ENCODE measurements around the gene NEURL4. TPM values are rescaled to one million over a fixed set of nuclear protein-coding genes. Genes with fewer than 3 reads are reported as not detected.

NEURL4 gene
- polyA plus RNA-seq, 2 of the 4 experiments (the other 2 are of a cell fraction) = 12.2 to 50.4 TPM

DNA sequence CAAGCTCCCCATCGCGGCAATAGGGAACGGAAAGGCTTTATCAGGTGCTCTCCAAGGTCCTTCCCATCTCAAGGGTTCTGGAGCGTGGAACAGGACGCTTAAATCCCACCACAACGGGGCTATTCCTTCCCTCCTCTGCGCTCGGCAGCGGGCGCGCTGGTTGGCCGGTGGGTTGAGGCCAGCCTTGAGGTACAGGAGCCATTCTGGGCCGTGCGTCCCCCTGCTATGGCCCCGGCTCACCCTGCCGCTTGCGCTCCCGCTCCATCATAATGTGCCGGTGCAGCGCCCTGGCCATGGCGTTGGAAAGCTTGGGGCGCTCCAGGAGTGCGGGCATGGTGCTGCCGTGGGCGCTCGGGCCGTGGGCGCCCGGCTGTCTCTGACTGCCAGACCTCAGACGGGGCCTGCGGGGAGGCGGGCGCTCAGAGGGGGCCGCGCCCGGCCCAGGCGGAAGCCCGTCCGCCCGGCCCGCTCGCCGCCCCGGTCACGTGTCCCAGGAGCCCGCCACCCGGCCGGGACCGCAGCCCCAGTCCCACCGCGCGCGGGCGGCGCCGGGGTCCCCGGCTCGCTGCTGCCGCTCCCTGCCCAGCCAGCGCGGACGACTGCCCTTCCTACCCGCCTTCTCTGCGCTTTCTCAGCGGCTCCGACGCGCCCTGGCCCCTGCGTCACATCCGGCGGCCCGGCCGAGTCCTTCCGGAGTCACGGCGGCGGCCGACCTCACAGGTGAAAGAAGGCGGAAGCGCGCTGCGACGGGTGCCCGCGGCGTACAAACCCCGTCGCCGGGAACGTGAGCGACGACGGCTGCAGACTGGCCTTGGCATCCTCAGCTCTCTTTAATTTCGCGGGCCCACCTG lies 14.2 kb downstream of the NEURL4 start, which contains the start of gene GPS2 (continued):
- TF ChIP-seq, protein P1, sequence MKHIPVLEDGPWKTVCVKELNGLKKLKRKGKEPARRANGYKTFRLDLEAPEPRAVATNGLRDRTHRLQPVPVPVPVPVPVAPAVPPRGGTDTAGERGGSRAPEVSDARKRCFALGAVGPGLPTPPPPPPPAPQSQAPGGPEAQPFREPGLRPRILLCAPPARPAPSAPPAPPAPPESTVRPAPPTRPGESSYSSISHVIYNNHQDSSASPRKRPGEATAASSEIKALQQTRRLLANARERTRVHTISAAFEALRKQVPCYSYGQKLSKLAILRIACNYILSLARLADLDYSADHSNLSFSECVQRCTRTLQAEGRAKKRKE (CRISPR knock-in tag; IDR thresholded peaks at IDR 0.05; ENCODE audit: low read depth) = peak; percentile 62; the same call in 1 of the 2 replicates
- TF ChIP-seq BHLHE40 (IDR thresholded peaks at IDR 0.05; ENCODE audit: low read depth, low read length) (peak; percentile 64; the same call in 1 of the 2 replicates), MYC (IDR thresholded peaks at IDR 0.05; ENCODE audit: borderline replicate concordance, low read length) (peak; percentile 59; the same call in 1 of the 2 replicates), HOXB13 (CRISPR knock-in tag; IDR thresholded peaks at IDR 0.05; ENCODE audit: low read depth) (no peak), RNF2 (IDR thresholded peaks at IDR 0.05; ENCODE audit: borderline replicate concordance, low read depth) (no peak), MAFK (IDR thresholded peaks at IDR 0.05; ENCODE audit: partially characterized antibody) (no peak), RCOR1 (IDR thresholded peaks at IDR 0.05; ENCODE audit: low read depth, low read length) (no peak), ELK1 (IDR thresholded peaks at IDR 0.05; ENCODE audit: low read depth, low read length) (no peak), POLR2AphosphoS2 (conservative IDR thresholded peaks at IDR 0.05; ENCODE audit: low read length) (peak; percentile 87; the same call in 1 of the 2 replicates), ZC3H11A (IDR thresholded peaks at IDR 0.05) (no peak), REST (IDR thresholded peaks at IDR 0.05) (peak; percentile 90), HOXB5 (CRISPR knock-in tag; IDR thresholded peaks at IDR 0.05) (peak; percentile 51; the same call in 1 of the 2 replicates), JUNB (IDR thresholded peaks at IDR 0.05) (no peak), MAX (IDR thresholded peaks at IDR 0.05) (peak; percentile 93), CHD4 (IDR thresholded peaks at IDR 0.05; ENCODE audit: borderline replicate concordance) (no peak), POLR2A (IDR thresholded peaks at IDR 0.05; ENCODE audit: low read length) (peak; percentile 82), KDM1A (IDR thresholded peaks at IDR 0.05; ENCODE audit: low read depth) (no peak), EHMT2 (IDR thresholded peaks at IDR 0.05; ENCODE audit: low read depth) (no peak), CBX8 (IDR thresholded peaks at IDR 0.05) (no peak), TP53 (CRISPR knock-in tag; IDR thresholded peaks at IDR 0.05) (peak; percentile 83; the same call in 1 of the 2 replicates), FOSB (CRISPR knock-in tag; IDR thresholded peaks at IDR 0.05) (peak; percentile 89), RFX5 (IDR thresholded peaks at IDR 0.05) (no peak), EP300 (IDR thresholded peaks at IDR 0.05) (peak in 1 of 2 experiments; percentile 6; a peak in 1 of 5 replicates), PHF8 (IDR thresholded peaks at IDR 0.05; ENCODE audit: borderline replicate concordance, low read depth) (peak; percentile 45; the same call in 1 of the 2 replicates), ESRRA (IDR thresholded peaks at IDR 0.05; ENCODE audit: borderline replicate concordance, low read length) (0 out of 2 replicates have a peak, but pooled peaks have one; percentile 31), SREBF2 (IDR thresholded peaks at IDR 0.05) (no peak), GATA3 (IDR thresholded peaks at IDR 0.05; ENCODE audit: borderline replicate concordance) (no peak; the same call in 1 of the 2 replicates), USF2 (IDR thresholded peaks at IDR 0.05) (no peak), JUN (IDR thresholded peaks at IDR 0.05) (peak; percentile 94 to 98), EHF (CRISPR knock-in tag; IDR thresholded peaks at IDR 0.05) (peak; percentile 58; the same call in 1 of the 2 replicates), RARB (CRISPR knock-in tag; IDR thresholded peaks at IDR 0.05) (0 out of 2 replicates have a peak, but pooled peaks have one; percentile 46), NPAS2 (CRISPR knock-in tag; IDR thresholded peaks at IDR 0.05; ENCODE audit: borderline replicate concordance) (peak; percentile 54; the same call in 1 of the 2 replicates), NR3C1 (IDR thresholded peaks at IDR 0.05) (no peak)
- TF ChIP-seq, protein P2, sequence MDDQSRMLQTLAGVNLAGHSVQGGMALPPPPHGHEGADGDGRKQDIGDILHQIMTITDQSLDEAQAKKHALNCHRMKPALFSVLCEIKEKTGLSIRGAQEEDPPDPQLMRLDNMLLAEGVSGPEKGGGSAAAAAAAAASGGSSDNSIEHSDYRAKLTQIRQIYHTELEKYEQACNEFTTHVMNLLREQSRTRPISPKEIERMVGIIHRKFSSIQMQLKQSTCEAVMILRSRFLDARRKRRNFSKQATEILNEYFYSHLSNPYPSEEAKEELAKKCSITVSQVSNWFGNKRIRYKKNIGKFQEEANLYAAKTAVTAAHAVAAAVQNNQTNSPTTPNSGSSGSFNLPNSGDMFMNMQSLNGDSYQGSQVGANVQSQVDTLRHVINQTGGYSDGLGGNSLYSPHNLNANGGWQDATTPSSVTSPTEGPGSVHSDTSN (IDR thresholded peaks at IDR 0.05) = peak; percentile 87
- TF ChIP-seq, protein P3, sequence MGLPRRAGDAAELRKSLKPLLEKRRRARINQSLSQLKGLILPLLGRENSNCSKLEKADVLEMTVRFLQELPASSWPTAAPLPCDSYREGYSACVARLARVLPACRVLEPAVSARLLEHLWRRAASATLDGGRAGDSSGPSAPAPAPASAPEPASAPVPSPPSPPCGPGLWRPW (IDR thresholded peaks at IDR 0.05) = no peak
